Upper lobe of left lung (tissue), 4 donors: ENCODE results near the gene AGGF1.

Source experiments
- CTCF ChIP-seq, 6 experiments: fragments of 450-650 bp in 4 of 6; fragments of 200-600 bp in 2 of 6; sonication (generic) in 2 of 6; IDR thresholded peaks; one replicate each; pipeline ENCODE4 v1.5.1; 2016 to 2019; ENCODE audit warnings: antibody characterized with exemption in 6 of 6
- POLR2A ChIP-seq, 4 donors: fragments of 450-650 bp; IDR thresholded peaks; one replicate each; pipeline ENCODE4 v1.5.1; 2016 to 2017; ENCODE audit warnings: antibody characterized with exemption in 4 of 4, mild to moderate bottlenecking in 2 of 4
- POLR2AphosphoS5 ChIP-seq, 2 donors: sonication (generic); formaldehyde crosslinking; IDR thresholded peaks; one replicate each; pipeline ENCODE4 v1.5.1; 2017; ENCODE audit warnings: antibody characterized with exemption in 2 of 2

- no peak for TF ChIP-seq POLR2A (IDR thresholded peaks at IDR 0.05)
- TF ChIP-seq CTCF (IDR thresholded peaks at IDR 0.05), result no peak
- TF ChIP-seq POLR2AphosphoS5 (IDR thresholded peaks at IDR 0.05), result no peak
Observed at GRCh38 chr5:76983468-76983867, 46.7 kb upstream of the AGGF1 start.
